HG02623 (cell line): ENCODE results near the gene HINT3.
"Not testable (repeated sequence)": the region's sequence is repeated elsewhere in the genome, so short reads cannot be mapped to it uniquely, and the experiment has no call there.

Source experiments
- ATAC-seq: cut with Tn5 transposase; IDR thresholded peaks from one replicate; pipeline ENCODE4 v1.9.1; 2021; ENCODE audit warnings: moderate library complexity; ENCODE audit not compliant: unreplicated experiment

HINT3 gene

DNA sequence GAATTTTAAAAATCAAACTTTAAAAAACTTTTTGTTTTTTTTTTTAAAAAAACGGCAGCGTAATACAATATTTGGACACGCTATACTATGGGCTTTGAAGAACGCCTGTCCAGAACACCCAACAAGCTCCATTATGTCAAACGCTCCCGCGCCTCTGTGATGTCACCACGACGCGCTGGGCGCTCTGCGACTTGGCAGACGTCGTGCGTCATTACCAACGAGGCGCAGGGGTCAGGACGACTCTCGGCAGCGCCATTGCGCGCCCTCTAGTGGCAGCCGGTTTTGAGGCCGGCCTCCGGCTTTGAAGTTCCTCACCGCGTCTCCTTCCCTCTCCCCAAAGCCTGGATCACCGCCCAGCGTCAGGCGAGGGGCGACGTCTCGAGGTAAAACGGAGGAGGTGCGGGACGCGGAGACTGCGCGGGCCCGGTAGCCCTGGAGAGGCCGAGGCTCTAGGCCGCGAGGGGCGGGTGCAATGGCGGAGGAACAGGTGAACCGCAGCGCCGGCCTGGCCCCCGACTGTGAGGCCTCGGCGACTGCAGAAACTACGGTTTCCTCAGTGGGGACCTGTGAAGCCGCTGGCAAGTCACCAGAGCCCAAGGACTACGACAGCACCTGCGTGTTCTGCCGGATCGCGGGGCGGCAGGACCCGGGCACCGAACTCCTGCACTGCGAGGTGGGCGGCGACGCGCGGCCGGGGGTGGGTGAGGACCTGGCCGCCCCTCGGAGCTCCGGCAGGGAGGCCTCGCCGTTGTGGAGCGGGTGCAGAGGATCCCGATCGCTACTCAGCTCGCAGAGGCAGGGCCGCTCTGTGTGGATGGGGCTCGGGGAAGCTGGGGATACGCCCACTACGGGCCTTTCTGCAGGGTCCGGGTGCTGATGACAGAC, at the start of gene HINT3:
HINT3 (plus strand) TSS at position 265 of the 885 bp plus-strand sequence; CDS start at position 473, 208 bp downstream.
- peak; percentile 93 for ATAC-seq

DNA sequence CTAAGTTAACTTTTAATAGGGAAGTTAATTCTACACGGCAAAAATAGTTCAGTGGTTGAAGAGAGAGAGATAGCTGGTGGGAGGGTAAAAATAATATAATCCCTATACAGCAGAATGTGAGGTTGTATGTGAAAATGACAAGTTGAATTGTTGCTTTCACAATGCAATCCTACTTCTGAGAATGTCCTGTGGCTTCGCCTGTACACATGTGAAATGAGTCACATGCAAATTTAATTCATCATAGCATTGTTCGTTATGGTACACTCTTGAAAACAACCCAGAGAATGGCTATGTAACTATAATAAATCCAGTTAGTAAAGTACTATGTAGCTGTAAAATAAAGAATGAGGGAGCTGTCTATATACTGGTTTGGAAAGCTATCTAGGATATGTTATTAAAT, 46.0 kb upstream of the HINT3 start:
- peak; percentile 99 for ATAC-seq

GRCh38 chr6:125911051-125911451, 45.5 kb upstream of the HINT3 start:
- ATAC-seq = not testable (repeated sequence)

GRCh38 chr6:125912430-125912829, 44.1 kb upstream of the HINT3 start:
- not testable (repeated sequence) for ATAC-seq

GRCh38 chr6:125913145-125913544, 43.4 kb upstream of the HINT3 start:
- no peak for ATAC-seq

DNA sequence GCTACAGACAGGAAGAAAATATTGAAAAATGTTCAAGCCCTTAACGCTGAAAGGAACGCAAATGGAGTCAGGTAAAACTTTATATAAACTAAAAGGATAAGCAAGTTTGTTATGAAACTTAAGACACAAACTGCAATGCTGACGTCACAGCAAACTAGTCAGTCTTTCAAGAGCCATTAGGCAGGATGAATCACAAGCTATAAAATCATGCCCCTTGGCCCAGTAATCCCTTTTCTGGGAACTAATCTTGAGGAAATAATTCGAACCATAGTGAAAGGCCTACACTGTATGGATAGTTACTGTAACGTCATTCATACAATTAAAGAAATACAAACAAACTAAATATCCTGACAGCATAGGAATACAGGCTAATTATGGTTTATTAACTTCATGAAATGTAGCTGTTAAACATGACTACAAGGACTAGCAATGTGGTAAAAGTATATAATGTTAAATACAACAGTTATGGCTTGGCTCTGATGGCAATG, 42.7 kb upstream of the HINT3 start:
- no peak for ATAC-seq

GRCh38 chr6:125918230-125918629, 38.3 kb upstream of the HINT3 start:
- ATAC-seq = no peak

- peak; percentile 98 for ATAC-seq
Measured at GRCh38 chr6:125918681-125919566, 37.6 kb upstream of the HINT3 start.

DNA sequence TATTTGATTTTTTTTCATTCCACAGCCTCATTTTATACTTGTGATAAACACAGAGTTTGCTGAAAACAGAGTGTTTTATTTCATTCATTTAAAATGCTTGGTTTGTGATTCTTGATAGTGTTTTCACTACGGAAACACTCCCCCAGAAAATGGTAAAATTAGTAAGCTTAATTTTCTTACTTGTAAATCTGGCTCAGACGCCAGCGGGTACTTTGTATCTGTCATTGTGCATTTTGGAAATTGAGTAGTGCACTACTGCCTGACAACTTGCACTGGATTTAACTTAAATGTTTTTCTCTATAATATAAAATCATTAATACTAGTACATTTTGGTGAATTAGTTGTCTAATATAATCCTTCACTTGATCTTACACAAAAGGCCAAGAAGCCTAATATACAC, 37.0 kb upstream of the HINT3 start:
- no peak for ATAC-seq

DNA sequence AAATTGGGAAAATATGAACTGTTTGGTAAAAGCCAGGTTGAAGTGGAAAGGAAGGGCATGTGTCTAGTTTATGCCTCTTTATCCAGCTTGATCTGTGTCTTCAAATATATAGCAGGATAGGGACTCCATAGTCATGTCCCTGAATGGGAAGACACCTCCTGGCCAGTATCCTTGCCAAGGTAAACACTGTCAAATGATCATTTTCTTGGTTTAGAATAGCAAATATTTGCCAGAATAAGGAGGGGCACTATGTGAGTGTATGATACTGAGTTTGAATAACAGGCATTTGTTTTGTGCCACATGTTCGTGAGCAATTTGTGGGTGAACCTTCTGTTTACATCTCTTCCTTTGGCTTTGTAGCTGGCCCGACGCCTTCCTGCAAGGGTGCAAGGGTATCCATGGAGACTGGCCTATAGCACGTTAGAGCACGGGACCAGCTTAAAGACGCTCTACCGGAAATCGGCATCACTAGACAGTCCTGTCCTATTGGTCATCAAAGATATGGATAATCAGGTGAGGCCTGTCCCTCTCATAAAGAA, 34.2 kb upstream of the HINT3 start:
- ATAC-seq = no peak

GRCh38 chr6:125923366-125923877, 33.1 kb upstream of the HINT3 start:
- ATAC-seq = no peak

- no peak for ATAC-seq
Measured at GRCh38 chr6:125924169-125924568, 32.4 kb upstream of the HINT3 start.

DNA sequence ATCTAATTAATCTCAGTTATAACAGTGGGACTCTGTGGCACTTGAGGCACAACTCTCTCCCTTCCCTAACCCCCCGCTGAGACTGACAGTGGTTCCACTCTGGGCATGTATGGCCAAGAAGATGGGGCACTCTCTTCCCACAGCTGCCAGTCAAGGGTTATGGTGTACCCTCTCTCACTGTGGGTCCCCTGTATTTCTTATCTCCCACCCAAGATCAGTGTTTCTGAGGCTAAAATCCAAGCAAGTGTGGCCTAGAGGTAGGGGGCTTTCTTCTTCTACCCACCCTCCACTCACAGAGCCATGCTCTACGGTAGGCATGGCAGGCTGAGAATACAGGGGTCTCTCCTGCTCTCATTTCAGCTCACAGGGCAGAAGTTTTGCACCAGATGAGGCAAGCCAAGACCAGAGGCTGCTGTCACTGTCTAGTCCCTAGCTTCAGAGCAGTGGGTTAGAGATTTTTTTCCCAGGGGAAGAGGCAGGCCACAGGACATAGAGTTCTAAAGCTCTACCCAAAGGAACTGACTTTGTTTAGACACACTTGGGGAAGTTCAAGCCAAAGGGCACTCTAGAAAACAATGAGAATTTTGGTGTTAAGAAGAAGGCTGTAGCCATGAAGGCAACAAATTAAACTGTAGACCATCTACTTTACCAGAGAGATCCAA, 31.7 kb upstream of the HINT3 start:
- ATAC-seq = no peak

GRCh38 chr6:125926711-125927110, 29.9 kb upstream of the HINT3 start:
- no peak for ATAC-seq

DNA sequence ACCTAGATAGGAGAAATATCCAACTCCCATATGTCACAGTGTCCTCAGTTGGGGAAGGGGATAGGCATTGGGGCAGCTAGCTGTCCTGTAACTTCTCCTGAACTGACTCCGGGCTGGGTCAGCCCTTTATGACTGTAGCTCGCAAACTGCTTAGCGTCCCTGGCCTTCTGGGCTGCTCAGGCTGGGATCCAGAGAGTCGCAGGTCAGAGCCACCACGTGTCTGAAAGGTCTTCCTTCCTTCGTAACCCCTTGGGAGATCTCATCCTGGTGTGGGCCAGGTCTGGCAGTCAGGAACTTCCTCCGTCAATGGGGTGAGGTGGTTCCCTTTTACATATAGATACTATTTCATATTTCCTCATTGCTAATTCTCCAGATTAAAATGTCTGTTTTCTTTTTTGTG, 28.8 kb upstream of the HINT3 start:
- no peak for ATAC-seq

DNA sequence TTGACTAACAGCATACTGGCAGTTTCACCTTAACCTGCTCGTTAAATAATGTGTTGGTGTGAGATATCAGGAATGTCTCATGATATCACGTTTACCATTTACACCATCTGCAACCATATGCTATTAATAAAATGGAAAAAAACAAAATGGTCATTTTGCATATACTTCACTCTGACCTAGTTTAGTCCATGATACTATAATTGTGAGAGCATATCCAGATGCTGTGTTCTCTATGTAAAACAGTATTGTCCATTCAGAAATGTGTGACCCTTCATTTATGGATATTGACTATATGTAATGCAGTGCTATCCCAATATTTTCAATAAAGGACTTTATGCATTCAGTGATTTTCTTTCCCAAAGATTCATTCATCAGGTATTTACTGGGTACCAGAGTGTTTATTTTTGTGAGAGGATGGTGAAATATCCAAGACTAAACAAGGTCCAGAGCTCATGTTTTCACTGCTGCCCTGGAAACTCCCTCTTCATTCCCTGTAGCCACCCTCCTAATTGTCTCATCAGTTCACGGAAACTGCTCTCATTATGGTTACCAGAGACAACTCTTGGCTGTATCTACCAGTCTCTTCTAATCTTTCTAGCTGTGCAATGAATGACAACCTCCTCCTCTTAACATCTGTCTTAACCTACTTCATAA, 25.7 kb upstream of the HINT3 start:
- no peak for ATAC-seq

DNA sequence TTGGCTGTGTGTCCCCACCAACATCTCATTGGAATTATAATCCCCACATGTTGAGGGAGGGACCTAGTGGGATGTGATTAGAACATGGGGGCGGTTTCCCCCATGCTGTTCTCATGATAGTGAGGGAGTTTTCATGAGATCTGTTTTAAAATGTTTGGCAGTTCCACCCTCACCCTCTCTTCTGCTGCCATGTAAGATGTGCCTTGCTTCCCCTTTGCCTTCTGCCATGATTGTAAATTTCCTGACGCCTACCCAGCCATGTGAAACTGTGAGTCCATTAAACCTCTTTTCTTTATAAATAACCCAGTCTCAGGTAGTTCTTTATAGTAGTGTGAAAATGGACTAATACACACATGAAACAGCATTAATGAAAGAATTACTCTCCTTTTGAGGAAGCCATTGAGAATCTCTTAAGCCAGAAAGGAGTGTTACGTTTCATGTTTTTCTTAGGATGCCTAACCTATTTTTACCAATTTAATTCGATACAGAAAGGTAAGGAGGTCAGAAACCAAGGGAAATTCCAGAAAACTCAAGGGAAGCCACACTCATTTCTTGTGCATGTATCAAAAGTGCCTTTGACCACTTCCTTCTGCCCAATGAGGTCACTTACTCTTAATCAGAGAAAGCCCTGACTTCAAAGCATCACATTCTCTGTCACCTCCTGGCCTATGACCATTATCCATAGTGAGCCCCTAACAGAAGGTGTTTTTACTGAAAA, 24.7 kb upstream of the HINT3 start:
- peak; percentile 79 for ATAC-seq

- peak; percentile 5 for ATAC-seq
Measured at GRCh38 chr6:125932451-125932795, 24.1 kb upstream of the HINT3 start.

GRCh38 chr6:125935520-125935919, 21.1 kb upstream of the HINT3 start:
- not testable (repeated sequence) for ATAC-seq
